Measurements from ENCODE around the gene ATP10A.
A peak's percentile ranks its signal among the peaks of the same experiment; 100 is the strongest.
"Not testable (repeated sequence)": the region's sequence is repeated elsewhere in the genome, so short reads cannot be mapped to it uniquely, and the experiment has no call there.

The ATP10A gene

GRCh38 chr15:25761971-25762662 lies 101.0 kb downstream of the ATP10A start:
- TF ChIP-seq CTCF (conservative IDR thresholded peaks at IDR 0.05; ENCODE audit: control insufficient read depth, insufficient read depth, low read depth, low read length) = no peak
- no peak for DNase-seq (ENCODE audit: low read depth)

GRCh38 chr15:25759421-25759820 lies 103.7 kb downstream of the ATP10A start:
- no peak for TF ChIP-seq CTCF (conservative IDR thresholded peaks at IDR 0.05; ENCODE audit: control insufficient read depth, insufficient read depth, low read depth, low read length)
- no peak overlapping the region for H3K4me3 ChIP-seq (ENCODE audit: control insufficient read depth, low read depth, low read length)
- DNase-seq (ENCODE audit: low read depth) = no peak

More at GRCh38 chr15:25761971-25762662, 101.0 kb downstream of the ATP10A start:
- no peak overlapping the region for H3K4me3 ChIP-seq (ENCODE audit: control insufficient read depth, low read depth, low read length)

- H3K4me3 ChIP-seq (ENCODE audit: control insufficient read depth, low read depth, low read length); DNase-seq (ENCODE audit: low read depth): not testable (repeated sequence)
Observed at GRCh38 chr15:25758612-25759011, 104.5 kb downstream of the ATP10A start.

- no peak for TF ChIP-seq CTCF (conservative IDR thresholded peaks at IDR 0.05; ENCODE audit: control insufficient read depth, insufficient read depth, low read depth, low read length)
- DNase-seq (ENCODE audit: low read depth) = peak; percentile 37
- H3K4me3 ChIP-seq (ENCODE audit: control insufficient read depth, low read depth, low read length) = no peak overlapping the region
Observed at GRCh38 chr15:25743548-25744275, 119.4 kb downstream of the ATP10A start.

- DNase-seq (ENCODE audit: low read depth) = no peak
- no peak for TF ChIP-seq CTCF (conservative IDR thresholded peaks at IDR 0.05; ENCODE audit: control insufficient read depth, insufficient read depth, low read depth, low read length)
Observed at GRCh38 chr15:25742776-25743547, 120.2 kb downstream of the ATP10A start.

GRCh38 chr15:25742041-25742730 lies 120.9 kb downstream of the ATP10A start:
- no peak overlapping the region for H3K4me3 ChIP-seq (ENCODE audit: control insufficient read depth, low read depth, low read length)
- no peak for TF ChIP-seq CTCF (conservative IDR thresholded peaks at IDR 0.05; ENCODE audit: control insufficient read depth, insufficient read depth, low read depth, low read length)
- no peak for DNase-seq (ENCODE audit: low read depth)

More at GRCh38 chr15:25742776-25743547, 120.2 kb downstream of the ATP10A start:
- no peak overlapping the region for H3K4me3 ChIP-seq (ENCODE audit: control insufficient read depth, low read depth, low read length)

Data from fibroblast of mammary gland (primary cell).